Activated CD8-positive, alpha-beta memory T cell treated with anti-CD3 and anti-CD28 coated beads for 48 hours (primary cell): ENCODE data around the gene KCNE1.
"Not testable (repeated sequence)": the region's sequence is repeated elsewhere in the genome, so short reads cannot be mapped to it uniquely, and the experiment has no call there.

ENCODE experiments used
- DNase-seq, 3 experiments: peaks; one replicate each; pipeline ENCODE4 v3.0.0-alpha.2; 2020; ENCODE audit warnings: low read depth in 2 of 3, low spot score in 2 of 3

The KCNE1 gene

GRCh38 chr21:34423805-34424204 lies 88.2 kb downstream of the KCNE1 start, which contains the start of gene SMIM34:
TSS of gene SMIM34 (minus strand) at chr21:34423951. CDS start at chr21:34423839, 112 bp downstream.
- DNase-seq, result not testable (repeated sequence)

- not testable (repeated sequence) for DNase-seq
These were observed 94.4 kb downstream of the KCNE1 start for GRCh38 chr21:34417448-34418077.

GRCh38 chr21:34407294-34407693 lies 104.7 kb downstream of the KCNE1 start:
- DNase-seq, result not testable (repeated sequence)

- not testable (repeated sequence) for DNase-seq
These were observed 105.3 kb downstream of the KCNE1 start for GRCh38 chr21:34406676-34407075.

GRCh38 chr21:34406102-34406501 lies 105.9 kb downstream of the KCNE1 start:
- DNase-seq, result not testable (repeated sequence)

- DNase-seq, result not testable (repeated sequence)
These were observed 106.3 kb downstream of the KCNE1 start for GRCh38 chr21:34405686-34406085.

GRCh38 chr21:34404742-34405141 lies 107.3 kb downstream of the KCNE1 start:
- not testable (repeated sequence) for DNase-seq

GRCh38 chr21:34400522-34400921 lies 111.5 kb downstream of the KCNE1 start:
- DNase-seq, result not testable (repeated sequence)
